ENCODE results near the gene PTGER3.

DNA sequence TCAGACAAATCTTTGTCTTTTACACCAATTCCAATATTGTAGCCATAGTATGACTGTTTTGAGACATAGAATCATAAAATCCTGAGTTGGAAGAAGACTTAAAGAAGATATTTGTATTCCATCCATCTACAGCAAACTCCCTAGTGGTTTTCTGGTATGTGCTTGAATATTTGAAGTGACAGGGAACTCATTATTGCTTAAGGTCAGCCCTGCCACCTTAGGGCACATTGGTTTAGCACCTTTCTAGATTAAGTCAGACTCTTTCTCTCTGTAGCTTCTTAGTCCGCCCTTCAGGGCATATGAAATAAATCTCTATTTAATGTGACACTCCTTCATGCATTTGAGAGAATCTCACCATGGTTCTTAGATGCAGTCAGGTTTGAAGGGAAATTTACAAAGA, 49.8 kb downstream of the PTGER3 start:
- TF ChIP-seq, protein P1, sequence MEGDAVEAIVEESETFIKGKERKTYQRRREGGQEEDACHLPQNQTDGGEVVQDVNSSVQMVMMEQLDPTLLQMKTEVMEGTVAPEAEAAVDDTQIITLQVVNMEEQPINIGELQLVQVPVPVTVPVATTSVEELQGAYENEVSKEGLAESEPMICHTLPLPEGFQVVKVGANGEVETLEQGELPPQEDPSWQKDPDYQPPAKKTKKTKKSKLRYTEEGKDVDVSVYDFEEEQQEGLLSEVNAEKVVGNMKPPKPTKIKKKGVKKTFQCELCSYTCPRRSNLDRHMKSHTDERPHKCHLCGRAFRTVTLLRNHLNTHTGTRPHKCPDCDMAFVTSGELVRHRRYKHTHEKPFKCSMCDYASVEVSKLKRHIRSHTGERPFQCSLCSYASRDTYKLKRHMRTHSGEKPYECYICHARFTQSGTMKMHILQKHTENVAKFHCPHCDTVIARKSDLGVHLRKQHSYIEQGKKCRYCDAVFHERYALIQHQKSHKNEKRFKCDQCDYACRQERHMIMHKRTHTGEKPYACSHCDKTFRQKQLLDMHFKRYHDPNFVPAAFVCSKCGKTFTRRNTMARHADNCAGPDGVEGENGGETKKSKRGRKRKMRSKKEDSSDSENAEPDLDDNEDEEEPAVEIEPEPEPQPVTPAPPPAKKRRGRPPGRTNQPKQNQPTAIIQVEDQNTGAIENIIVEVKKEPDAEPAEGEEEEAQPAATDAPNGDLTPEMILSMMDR (IDR thresholded peaks at IDR 0.05), result no peak
- TF ChIP-seq POLR2A (IDR thresholded peaks at IDR 0.05), result no peak
